Testis (tissue), 3 donors: ENCODE results near the gene SUSD6. TPM values are rescaled to one million over a fixed set of nuclear protein-coding genes. Genes with fewer than 3 reads are reported as not detected.
A peak's percentile ranks its signal among the peaks of the same experiment; 100 is the strongest.

ENCODE experiments used
- DNase-seq: peaks from one replicate; pipeline ENCODE4 v3.0.0-alpha.2; 2019
- H3K27ac ChIP-seq, 2 donors: fragments of 200-600 bp; sonication (generic); one replicate each; pipeline ENCODE4 v1.5.1; 2019
- H3K27me3 ChIP-seq: fragments of 200-600 bp; sonication (generic); one replicate; pipeline ENCODE4 v1.5.1; 2019
- H3K36me3 ChIP-seq: fragments of 200-600 bp; sonication (generic); one replicate; pipeline ENCODE4 v1.5.1; 2017; ENCODE audit warnings: low read depth; ENCODE audit errors: missing control alignments
- H3K4me1 ChIP-seq: fragments of 200-600 bp; sonication (generic); one replicate; pipeline ENCODE4 v1.5.1; 2019
- H3K4me3 ChIP-seq, 2 donors: fragments of 200-600 bp; sonication (generic); one replicate each; pipeline ENCODE4 v1.5.1; 2017 to 2019
- H3K9me3 ChIP-seq: fragments of 200-600 bp; sonication (generic); one replicate; pipeline ENCODE4 v1.5.1; 2017
- CTCF ChIP-seq, 3 experiments: fragments of 450-650 bp in 2 of 3; fragments of 200-600 bp in 1 of 3; sonication (generic) in 1 of 3; IDR thresholded peaks; one replicate each; pipeline ENCODE4 v1.5.1; 2016 to 2019; ENCODE audit warnings: antibody characterized with exemption in 3 of 3, mild to moderate bottlenecking in 2 of 3, moderate library complexity in 1 of 3
- POLR2A ChIP-seq: fragments of 450-650 bp; IDR thresholded peaks from one replicate; pipeline ENCODE4 v1.6.1; 2017; ENCODE audit warnings: antibody characterized with exemption, mild to moderate bottlenecking, moderate library complexity
- WGBS, 2 donors: methylation state at CpG; one replicate each; pipeline ENCODE4 v1.1.5; 2018; 5-methylcytosine and 5-hydroxymethylcytosine counted together
- intact Hi-C: fragments of 100-400 bp; cut with DNase I; formaldehyde crosslinking; loops from one replicate; pipeline ENCODE4 v1.15.1; 2023; ENCODE audit warnings: low total_unique reads
- polyA plus RNA-seq: library from polyadenylated mRNA; stranded (reverse); fragments of 350-450 nt; fragmentation: Illumina TruSeq; extraction: RNeasy Lipid Tissue Mini Kit (QIAGEN cat#74804); gene quantifications from one replicate; pipeline ENCODE4 v1.2.3, GENCODE V29; 2014; ENCODE audit warnings: low read depth, low replicate concordance; ENCODE audit not compliant: insufficient read depth
- total RNA-seq, 2 donors: library from RNA; depleted of rRNA; stranded (reverse); fragments of >200 nt; gene quantifications; one replicate each; pipeline ENCODE4 v1.2.3, GENCODE V29; 2016

SUSD6 gene
- total and polyA plus RNA-seq, 3 donors from 2014 or later, result 27.7 to 39.5 (median 38.7) TPM

- Histone ChIP-seq H3K27ac (no peak overlapping the region), H3K9me3 (no peaks in the 10 kb centered on the region), H3K36me3 (no peaks in the 10 kb centered on the region), H3K27me3 (no peaks in the 10 kb centered on the region), H3K4me1 (peaks cover 54% of the 10 kb centered on the region), H3K4me3 (no peak overlapping the region)
- no peak for TF ChIP-seq POLR2A
- TF ChIP-seq CTCF (IDR thresholded peaks at IDR 0.05), result no peak
- intact Hi-C loops, result no loop called here
- WGBS, 2 donors, result 80 to 93% methylated on average over 10 of the region's 10 CpGs
- DNase-seq, result no peak
These were observed 41.7 kb downstream of the SUSD6 start for GRCh38 chr14:69652942-69653684.

DNA sequence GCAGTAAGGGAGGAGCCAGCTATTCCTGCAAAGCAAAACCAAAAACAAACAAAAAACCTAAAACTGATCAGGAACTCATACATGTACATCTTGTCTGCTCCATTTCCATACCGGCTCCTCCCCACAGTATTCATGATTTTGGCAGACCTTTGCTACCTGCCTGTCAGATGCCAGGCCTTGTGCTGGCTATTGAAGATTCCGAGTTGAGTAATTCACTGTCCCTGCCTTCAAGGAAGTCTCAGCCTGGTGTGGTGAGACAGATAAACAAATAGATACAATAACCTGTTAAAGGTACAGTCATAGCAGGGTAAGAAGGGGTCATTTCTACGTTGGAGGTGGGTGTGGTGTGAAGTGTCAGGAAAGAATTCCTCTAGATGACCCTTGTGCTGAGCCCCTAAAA, 42.7 kb downstream of the SUSD6 start:
- intact Hi-C loops, result no loop called here
- TF ChIP-seq POLR2A (no peak), CTCF (IDR thresholded peaks at IDR 0.05) (no peak)
- Histone ChIP-seq H3K36me3 (no peaks in the 10 kb centered on the region), H3K27me3 (no peaks in the 10 kb centered on the region), H3K4me3 (no peak overlapping the region), H3K9me3 (no peaks in the 10 kb centered on the region), H3K27ac (no peak overlapping the region), H3K4me1 (peaks cover 46% of the 10 kb centered on the region)
- no peak for DNase-seq
- 65 to 72% methylated on average over 3 of the region's 3 CpGs for WGBS, 2 donors

GRCh38 chr14:69657950-69658355, 46.6 kb downstream of the SUSD6 start:
- H3K27ac ChIP-seq, result peak overlapping the region in 1 of 2 donors; percentile 10
- intact Hi-C loops, result no loop called here
- H3K27me3 ChIP-seq, result no peaks in the 10 kb centered on the region
- 59% methylated on average over 9 of the region's 9 CpGs for WGBS, 2 donors
- H3K36me3 ChIP-seq, result no peaks in the 10 kb centered on the region
- H3K4me3 ChIP-seq, result no peak overlapping the region
- TF ChIP-seq POLR2A (no peak), CTCF (IDR thresholded peaks at IDR 0.05) (no peak)
- peaks cover 13% of the 10 kb centered on the region for H3K4me1 ChIP-seq
- H3K9me3 ChIP-seq, result no peaks in the 10 kb centered on the region
- DNase-seq, result no peak

DNA sequence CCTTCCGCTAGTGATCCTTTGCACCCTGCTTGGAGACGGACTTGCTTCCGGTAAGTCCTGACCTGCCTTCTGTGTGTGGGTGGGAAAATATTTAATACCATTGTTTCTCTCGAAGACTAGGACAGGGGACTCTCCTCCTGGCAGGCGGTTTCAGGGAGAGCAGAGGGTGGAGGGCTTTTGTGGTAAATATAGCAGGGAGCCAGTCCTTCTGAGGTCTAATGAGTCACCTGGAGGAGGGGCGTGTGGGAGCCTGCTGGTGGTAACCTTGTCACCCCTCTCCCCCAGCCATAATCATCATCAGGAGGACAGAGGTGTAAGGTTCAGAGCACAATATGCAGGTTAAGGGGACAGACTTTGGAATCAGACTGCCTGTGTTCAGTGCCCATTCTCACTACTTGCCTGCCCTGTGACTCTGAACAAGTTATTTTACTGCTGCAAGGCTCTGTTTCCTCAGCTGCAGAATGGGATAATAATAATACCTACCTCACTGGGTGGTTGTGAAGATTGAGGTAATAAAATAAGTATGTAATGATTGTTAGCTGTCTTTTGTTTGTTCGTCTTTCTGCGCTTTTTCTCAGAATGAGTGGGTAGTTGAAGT, 47.4 kb downstream of the SUSD6 start:
- no peak for DNase-seq
- H3K4me3 ChIP-seq, result no peak overlapping the region
- WGBS, 2 donors, result 78 to 83% methylated on average over 8 of the region's 8 CpGs
- H3K36me3 ChIP-seq, result no peaks in the 10 kb centered on the region
- no peak overlapping the region for H3K27ac ChIP-seq
- H3K4me1 ChIP-seq, result peaks cover 11% of the 10 kb centered on the region
- no peak for TF ChIP-seq CTCF (IDR thresholded peaks at IDR 0.05)
- no peak for TF ChIP-seq POLR2A
- intact Hi-C loops, result no loop called here
- no peaks in the 10 kb centered on the region for H3K27me3 ChIP-seq
- H3K9me3 ChIP-seq, result no peaks in the 10 kb centered on the region
